Measurements from ENCODE around the gene TMPRSS2. TPM values are rescaled to one million over a fixed set of nuclear protein-coding genes. Genes with fewer than 3 reads are reported as not detected.
A peak's percentile ranks its signal among the peaks of the same experiment; 100 is the strongest.

The TMPRSS2 gene
- 4.6 and 4.7 TPM in 2 replicates for polyA plus RNA-seq (2013)

DNA sequence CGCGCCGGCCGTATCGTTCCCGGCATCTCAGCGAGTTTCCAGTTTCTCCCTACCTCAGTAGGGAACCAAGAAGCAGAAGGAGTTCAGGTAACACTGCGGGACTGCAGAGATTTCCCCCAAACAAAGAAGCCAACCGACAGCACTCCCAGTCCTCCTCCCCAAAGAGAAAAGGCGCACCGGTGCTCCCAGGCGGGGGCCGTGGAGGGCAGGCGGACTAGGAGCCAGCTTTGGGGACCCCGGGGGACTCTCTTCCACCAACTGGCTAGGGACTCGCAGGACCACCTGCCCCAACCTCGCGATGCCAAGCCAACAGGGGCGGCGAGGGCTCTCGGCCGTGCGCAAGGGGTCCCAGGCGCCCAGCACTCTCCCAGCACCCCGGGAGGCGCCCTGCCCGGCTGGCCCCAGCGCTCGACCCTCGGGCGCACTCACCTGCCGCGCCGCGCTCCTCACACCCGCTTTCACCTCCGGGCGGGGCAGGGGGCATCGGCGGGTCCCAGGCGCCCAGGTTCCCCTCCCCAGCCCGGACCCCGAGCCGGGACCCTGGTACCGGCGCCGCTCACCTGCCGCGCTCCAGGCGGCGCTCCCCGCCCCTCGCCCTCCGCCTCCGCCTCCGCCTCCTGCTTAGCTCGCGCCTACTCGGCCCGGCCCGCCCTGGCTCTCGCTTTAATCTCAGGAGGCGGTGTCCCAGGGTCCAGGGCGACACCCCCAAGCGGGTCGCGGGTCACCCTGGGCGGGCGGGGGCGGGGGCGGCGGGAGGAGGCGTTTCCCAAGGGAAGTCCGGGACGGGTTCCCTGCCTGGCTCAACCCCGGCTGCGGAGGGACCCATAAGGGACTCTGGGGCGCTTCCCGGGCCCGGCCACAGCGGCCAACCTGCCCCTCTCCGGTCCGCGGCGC, at the start of gene TMPRSS2:
TMPRSS2 (minus strand) TSS at position 638 of the 894 bp plus-strand sequence. CDS start 10,025 bp downstream, outside the sequence.
- no peak within 1 kb of the TSS for H3K9ac ChIP-seq (ENCODE audit: low read length)
- H4K12ac ChIP-seq (ENCODE audit: low read depth, low read length): no peak within 1 kb of the TSS
- no peak within 1 kb of the TSS for H3K27ac ChIP-seq (ENCODE audit: low read depth, low read length)
- H3K23ac ChIP-seq (ENCODE audit: low read length): no peak within 1 kb of the TSS
- WGBS (ENCODE audit: extremely low coverage, insufficient coverage, insufficient read length): no CpG with 5 or more reads among the region's 85 CpGs
- no peak within 1 kb of the TSS for H2BK5ac ChIP-seq (ENCODE audit: low read depth, low read length, poor library complexity)
- peak in 1 of 2 donors; percentile 28 for DNase-seq
- H3K4ac ChIP-seq (ENCODE audit: low read depth, low read length): no peak within 1 kb of the TSS
- H3K79me2 ChIP-seq (ENCODE audit: control insufficient read depth, insufficient read depth, low read length, poor library complexity): no peaks in the 10 kb centered on the region
- H2AK5ac ChIP-seq (ENCODE audit: low read length): no peak within 1 kb of the TSS
- H3K4me3 ChIP-seq (ENCODE audit: low read depth, low read length): peak within 1 kb of the TSS; percentile 63
- peaks cover 27% of the 10 kb centered on the region for H3K27me3 ChIP-seq (ENCODE audit: insufficient read depth, low read length)
- no peaks in the 10 kb centered on the region for H3K79me1 ChIP-seq (ENCODE audit: low read length)
- H3K4me2 ChIP-seq (ENCODE audit: low read length): peak within 1 kb of the TSS; percentile 75
- no peak within 1 kb of the TSS for H2BK120ac ChIP-seq (ENCODE audit: insufficient read depth, low read length, poor library complexity)
- no peak within 1 kb of the TSS for H2AFZ ChIP-seq (ENCODE audit: insufficient read depth, low read length, poor library complexity)
- no peak within 1 kb of the TSS for H4K91ac ChIP-seq (ENCODE audit: low read depth, low read length)
- no peak within 1 kb of the TSS for H4K8ac ChIP-seq (ENCODE audit: low read depth, low read length)
- no peaks in the 10 kb centered on the region for H3K36me3 ChIP-seq (ENCODE audit: control insufficient read depth in 1 of 2, insufficient read depth in 2 of 2, low read length in 2 of 2)
- H3K9me3 ChIP-seq (ENCODE audit: insufficient read depth, low read depth, low read length): peaks cover 1% of the 10 kb centered on the region
- no peak within 1 kb of the TSS for H3K18ac ChIP-seq (ENCODE audit: low read length)
- H3K4me1 ChIP-seq (ENCODE audit: control insufficient read depth in 1 of 2, insufficient read depth in 2 of 2, low read length in 2 of 2): peaks cover 6 to 9% of the 10 kb centered on the region in 2 experiments
- no peak within 1 kb of the TSS for H3K14ac ChIP-seq (ENCODE audit: low read length)
- H2BK12ac ChIP-seq (ENCODE audit: low read length): no peak within 1 kb of the TSS

GRCh38 chr21:41555057-41555456, 47.1 kb upstream of the TMPRSS2 start:
- no peak for DNase-seq
- no peak overlapping the region for H2AK5ac ChIP-seq (ENCODE audit: low read length)
- H3K18ac ChIP-seq (ENCODE audit: low read length): no peak overlapping the region
- H3K27ac ChIP-seq (ENCODE audit: low read depth, low read length): no peak overlapping the region
- no peak overlapping the region for H3K4me2 ChIP-seq (ENCODE audit: low read length)
- H3K4ac ChIP-seq (ENCODE audit: low read depth, low read length): no peak overlapping the region
- H3K36me3 ChIP-seq (ENCODE audit: control insufficient read depth in 1 of 2, insufficient read depth in 2 of 2, low read length in 2 of 2): no peaks in the 10 kb centered on the region
- H3K9ac ChIP-seq (ENCODE audit: low read length): no peak overlapping the region
- no peak overlapping the region for H2AFZ ChIP-seq (ENCODE audit: insufficient read depth, low read length, poor library complexity)
- no peak overlapping the region for H3K14ac ChIP-seq (ENCODE audit: low read length)
- H3K27me3 ChIP-seq (ENCODE audit: insufficient read depth, low read length): no peaks in the 10 kb centered on the region
- WGBS (ENCODE audit: extremely low coverage, insufficient coverage, insufficient read length): no CpG with 5 or more reads among the region's 1 CpG
- H2BK5ac ChIP-seq (ENCODE audit: low read depth, low read length, poor library complexity): no peak overlapping the region
- H3K23ac ChIP-seq (ENCODE audit: low read length): no peak overlapping the region
- H3K9me3 ChIP-seq (ENCODE audit: insufficient read depth, low read depth, low read length): no peaks in the 10 kb centered on the region
- H3K79me1 ChIP-seq (ENCODE audit: low read length): no peaks in the 10 kb centered on the region
- H3K4me1 ChIP-seq (ENCODE audit: control insufficient read depth in 1 of 2, insufficient read depth in 2 of 2, low read length in 2 of 2): no peaks in the 10 kb centered on the region
- H2BK12ac ChIP-seq (ENCODE audit: low read length): no peak overlapping the region
- no peak overlapping the region for H4K12ac ChIP-seq (ENCODE audit: low read depth, low read length)
- H4K91ac ChIP-seq (ENCODE audit: low read depth, low read length): no peak overlapping the region
- H2BK120ac ChIP-seq (ENCODE audit: insufficient read depth, low read length, poor library complexity): no peak overlapping the region
- H3K4me3 ChIP-seq (ENCODE audit: low read depth, low read length): no peak overlapping the region
- H3K79me2 ChIP-seq (ENCODE audit: control insufficient read depth, insufficient read depth, low read length, poor library complexity): no peaks in the 10 kb centered on the region
- H4K8ac ChIP-seq (ENCODE audit: low read depth, low read length): no peak overlapping the region

DNA sequence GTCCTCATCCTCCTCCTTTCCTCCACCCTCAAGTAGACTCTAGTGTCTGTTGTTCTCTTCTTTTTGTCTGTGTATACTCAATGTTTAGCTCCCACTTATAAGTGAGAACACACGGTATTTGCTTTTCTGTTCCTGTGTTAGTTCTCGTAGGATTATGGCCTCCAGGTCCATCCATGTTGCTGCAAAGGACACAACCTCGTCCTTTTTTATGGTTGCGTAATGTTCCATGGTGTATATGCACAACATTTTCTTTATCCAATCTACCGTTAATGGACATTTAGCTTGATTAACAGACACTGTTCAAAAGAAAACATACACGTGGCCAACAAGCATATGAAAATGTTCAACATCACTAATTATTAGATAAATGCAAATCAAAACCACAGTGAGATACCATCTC, 44.3 kb upstream of the TMPRSS2 start:
- no peak overlapping the region for H4K12ac ChIP-seq (ENCODE audit: low read depth, low read length)
- H2BK5ac ChIP-seq (ENCODE audit: low read depth, low read length, poor library complexity): no peak overlapping the region
- no peaks in the 10 kb centered on the region for H3K36me3 ChIP-seq (ENCODE audit: control insufficient read depth in 1 of 2, insufficient read depth in 2 of 2, low read length in 2 of 2)
- DNase-seq: no peak
- WGBS (ENCODE audit: extremely low coverage, insufficient coverage, insufficient read length): no CpG with 5 or more reads among the region's 6 CpGs
- H3K4me1 ChIP-seq (ENCODE audit: control insufficient read depth in 1 of 2, insufficient read depth in 2 of 2, low read length in 2 of 2): no peaks in the 10 kb centered on the region
- no peaks in the 10 kb centered on the region for H3K9me3 ChIP-seq (ENCODE audit: insufficient read depth, low read depth, low read length)
- H4K8ac ChIP-seq (ENCODE audit: low read depth, low read length): no peak overlapping the region
- no peak overlapping the region for H3K18ac ChIP-seq (ENCODE audit: low read length)
- H3K27me3 ChIP-seq (ENCODE audit: insufficient read depth, low read length): no peaks in the 10 kb centered on the region
- H3K14ac ChIP-seq (ENCODE audit: low read length): no peak overlapping the region
- H3K9ac ChIP-seq (ENCODE audit: low read length): no peak overlapping the region
- no peak overlapping the region for H3K23ac ChIP-seq (ENCODE audit: low read length)
- no peak overlapping the region for H2AFZ ChIP-seq (ENCODE audit: insufficient read depth, low read length, poor library complexity)
- no peaks in the 10 kb centered on the region for H3K79me2 ChIP-seq (ENCODE audit: control insufficient read depth, insufficient read depth, low read length, poor library complexity)
- no peaks in the 10 kb centered on the region for H3K79me1 ChIP-seq (ENCODE audit: low read length)
- no peak overlapping the region for H3K4me2 ChIP-seq (ENCODE audit: low read length)
- no peak overlapping the region for H4K91ac ChIP-seq (ENCODE audit: low read depth, low read length)
- no peak overlapping the region for H2AK5ac ChIP-seq (ENCODE audit: low read length)
- no peak overlapping the region for H2BK120ac ChIP-seq (ENCODE audit: insufficient read depth, low read length, poor library complexity)
- H2BK12ac ChIP-seq (ENCODE audit: low read length): no peak overlapping the region
- H3K27ac ChIP-seq (ENCODE audit: low read depth, low read length): no peak overlapping the region
- no peak overlapping the region for H3K4me3 ChIP-seq (ENCODE audit: low read depth, low read length)
- H3K4ac ChIP-seq (ENCODE audit: low read depth, low read length): no peak overlapping the region

DNA sequence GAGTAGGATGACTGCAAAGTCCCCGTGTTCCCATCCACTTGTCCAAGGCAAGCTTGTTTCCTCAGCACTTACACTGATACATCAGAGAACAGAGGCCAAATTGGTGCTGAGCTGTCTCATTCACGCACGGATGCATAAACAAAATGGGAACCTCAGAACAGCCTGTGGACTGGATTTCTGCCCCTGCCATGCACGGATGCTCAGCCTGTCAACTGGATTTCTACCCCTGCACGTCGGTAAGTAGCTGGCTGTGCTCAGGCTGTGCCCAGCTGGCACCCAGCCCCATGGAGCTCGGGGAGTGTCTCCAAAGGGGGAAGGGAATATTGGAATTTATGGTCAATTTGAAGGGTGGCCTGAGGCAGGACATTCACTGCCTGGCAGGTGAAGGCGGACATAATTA, 40.8 kb upstream of the TMPRSS2 start:
- no peaks in the 10 kb centered on the region for H3K36me3 ChIP-seq (ENCODE audit: control insufficient read depth in 1 of 2, insufficient read depth in 2 of 2, low read length in 2 of 2)
- H3K4me3 ChIP-seq (ENCODE audit: low read depth, low read length): no peak overlapping the region
- H3K4me2 ChIP-seq (ENCODE audit: low read length): no peak overlapping the region
- H3K27me3 ChIP-seq (ENCODE audit: insufficient read depth, low read length): no peaks in the 10 kb centered on the region
- no peak overlapping the region for H4K91ac ChIP-seq (ENCODE audit: low read depth, low read length)
- no peak overlapping the region for H2BK12ac ChIP-seq (ENCODE audit: low read length)
- no peaks in the 10 kb centered on the region for H3K79me1 ChIP-seq (ENCODE audit: low read length)
- H3K9ac ChIP-seq (ENCODE audit: low read length): no peak overlapping the region
- H4K12ac ChIP-seq (ENCODE audit: low read depth, low read length): no peak overlapping the region
- no CpG with 5 or more reads among the region's 8 CpGs for WGBS (ENCODE audit: extremely low coverage, insufficient coverage, insufficient read length)
- H3K79me2 ChIP-seq (ENCODE audit: control insufficient read depth, insufficient read depth, low read length, poor library complexity): no peaks in the 10 kb centered on the region
- H2BK5ac ChIP-seq (ENCODE audit: low read depth, low read length, poor library complexity): no peak overlapping the region
- H2BK120ac ChIP-seq (ENCODE audit: insufficient read depth, low read length, poor library complexity): no peak overlapping the region
- DNase-seq: no peak
- H3K4ac ChIP-seq (ENCODE audit: low read depth, low read length): no peak overlapping the region
- H3K23ac ChIP-seq (ENCODE audit: low read length): no peak overlapping the region
- no peak overlapping the region for H3K14ac ChIP-seq (ENCODE audit: low read length)
- H2AFZ ChIP-seq (ENCODE audit: insufficient read depth, low read length, poor library complexity): no peak overlapping the region
- H3K9me3 ChIP-seq (ENCODE audit: insufficient read depth, low read depth, low read length): no peaks in the 10 kb centered on the region
- H4K8ac ChIP-seq (ENCODE audit: low read depth, low read length): no peak overlapping the region
- no peak overlapping the region for H3K18ac ChIP-seq (ENCODE audit: low read length)
- H3K27ac ChIP-seq (ENCODE audit: low read depth, low read length): no peak overlapping the region
- no peak overlapping the region for H2AK5ac ChIP-seq (ENCODE audit: low read length)
- H3K4me1 ChIP-seq (ENCODE audit: control insufficient read depth in 1 of 2, insufficient read depth in 2 of 2, low read length in 2 of 2): no peaks in the 10 kb centered on the region

Data from trophoblast cell (in vitro differentiated cells and primary cell).